TTC549 (cell line): ENCODE measurements around the gene ZNF416.

Source experiments
- FAIRE-seq: peaks from 2 replicates; lab custom pipeline; 2012; peaks lifted over from hg19 to GRCh38; lab: Jason Lieb, UNC

The ZNF416 gene

GRCh38 chr19:57559008-57559403 lies 19.7 kb downstream of the ZNF416 start:
- FAIRE-seq, result no peak

- no peak for FAIRE-seq
Observed at GRCh38 chr19:57558525-57558924, 20.2 kb downstream of the ZNF416 start.

GRCh38 chr19:57557659-57558058 lies 21.1 kb downstream of the ZNF416 start:
- FAIRE-seq, result no peak

GRCh38 chr19:57552432-57552831 lies 26.3 kb downstream of the ZNF416 start:
- FAIRE-seq, result no peak

GRCh38 chr19:57546513-57546912 lies 32.2 kb downstream of the ZNF416 start:
- FAIRE-seq, result no peak

GRCh38 chr19:57537953-57538547 lies 40.7 kb downstream of the ZNF416 start:
- no peak for FAIRE-seq

GRCh38 chr19:57527136-57527881 lies 51.4 kb downstream of the ZNF416 start, which contains the start of gene ZNF549:
TSS of gene ZNF549 (plus strand) at chr19:57527356. CDS start at chr19:57527574, 218 bp downstream.
- FAIRE-seq, result peak; percentile 73
